A673 (cell line): ENCODE measurements around the gene PAX7. TPM values are rescaled to one million over a fixed set of nuclear protein-coding genes. Genes with fewer than 3 reads are reported as not detected.

Source experiments
- BruUV-seq: library from RNA; stranded (reverse); fragments of 400-500 nt; replicated peaks from 2 replicates; lab custom pipeline; 2021; lab: Mats Ljungman, UMichigan
- CTCF ChIA-PET: fragments of 300-600 bp; sonication (Branson Sonifier 250); formaldehyde crosslinking; loops from one replicate; lab custom pipeline; 2022; ENCODE audit warnings: antibody characterized with exemption; lab: Charles Lee
- POLR2A ChIA-PET: fragments of 300-600 bp; sonication (Branson Sonifier 250); formaldehyde crosslinking; loops from one replicate; lab custom pipeline; 2022; ENCODE audit warnings: antibody characterized with exemption; ENCODE audit not compliant: low non-redundant PET; lab: Charles Lee
- DNase-seq: peaks from one replicate; pipeline ENCODE4 v3.0.0-alpha.2; 2015; ENCODE audit warnings: low spot score
- H3K27ac ChIP-seq: fragments of 200-600 bp; sonication (generic); 2 replicates; pipeline ENCODE4 v1.5.1; 2016; ENCODE audit warnings: mixed run types, low read depth, mild to moderate bottlenecking, mixed read lengths, antibody characterized with exemption, low read length; ENCODE audit not compliant: poor library complexity, severe bottlenecking
- H3K27me3 ChIP-seq: fragments of 200-600 bp; sonication (generic); replicated peaks from 2 replicates; pipeline ENCODE4 v1.6.1; 2017; ENCODE audit warnings: mixed run types, low read depth, mild to moderate bottlenecking, mixed read lengths, antibody characterized with exemption, low read length; ENCODE audit not compliant: insufficient read depth, poor library complexity
- H3K36me3 ChIP-seq: fragments of 200-600 bp; sonication (generic); 2 replicates; pipeline ENCODE4 v1.6.1; 2016; ENCODE audit warnings: mixed run types, mild to moderate bottlenecking, mixed read lengths, antibody characterized with exemption, low read length; ENCODE audit not compliant: insufficient read depth, poor library complexity, severe bottlenecking
- H3K4me1 ChIP-seq: fragments of 200-600 bp; sonication (generic); 2 replicates; pipeline ENCODE4 v1.6.1; 2017; ENCODE audit warnings: mixed run types, mild to moderate bottlenecking, mixed read lengths, antibody characterized with exemption, low read length; ENCODE audit not compliant: insufficient read depth, poor library complexity, severe bottlenecking
- H3K4me3 ChIP-seq: fragments of 200-600 bp; sonication (generic); 2 replicates; pipeline ENCODE4 v1.5.1; 2016; ENCODE audit warnings: low read depth, mixed run types, mild to moderate bottlenecking, mixed read lengths, low read length; ENCODE audit not compliant: poor library complexity, severe bottlenecking
- H3K9me3 ChIP-seq: fragments of 200-600 bp; sonication (generic); 2 replicates; pipeline ENCODE4 v1.6.1; 2016; ENCODE audit warnings: mixed run types, low read depth, mild to moderate bottlenecking, mixed read lengths, antibody characterized with exemption, low read length; ENCODE audit not compliant: poor library complexity, severe bottlenecking
- EZH2 ChIP-seq: fragments of 200-600 bp; sonication (generic); IDR thresholded peaks from 2 replicates; pipeline ENCODE4 v1.6.1; 2017; ENCODE audit warnings: borderline replicate concordance, low read depth, mild to moderate bottlenecking, mixed read lengths, antibody characterized with exemption, low read length; ENCODE audit not compliant: poor library complexity, severe bottlenecking
- intact Hi-C: fragments of 100-400 bp; cut with micrococcal nuclease; formaldehyde crosslinking; loops from one replicate; pipeline ENCODE4 v1.10.0; 2022; ENCODE audit not compliant: unreplicated experiment
- total RNA-seq: library from RNA; stranded (reverse); gene quantifications from 2 replicates; pipeline ENCODE4 v1.2.3, GENCODE V29; 2021
- TF ChIP-seq, protein P1 (sequence below): fragments of 300-800, 200-600 bp; sonication (generic); conservative IDR thresholded peaks from 2 replicates; pipeline ENCODE4 v1.5.1; 2017; ENCODE audit warnings: low read depth, mild to moderate bottlenecking, antibody characterized with exemption, low read length, moderate library complexity, mixed read lengths

The PAX7 gene
- total RNA-seq, 1 experiment from 2014 or later = 36.5 TPM

DNA sequence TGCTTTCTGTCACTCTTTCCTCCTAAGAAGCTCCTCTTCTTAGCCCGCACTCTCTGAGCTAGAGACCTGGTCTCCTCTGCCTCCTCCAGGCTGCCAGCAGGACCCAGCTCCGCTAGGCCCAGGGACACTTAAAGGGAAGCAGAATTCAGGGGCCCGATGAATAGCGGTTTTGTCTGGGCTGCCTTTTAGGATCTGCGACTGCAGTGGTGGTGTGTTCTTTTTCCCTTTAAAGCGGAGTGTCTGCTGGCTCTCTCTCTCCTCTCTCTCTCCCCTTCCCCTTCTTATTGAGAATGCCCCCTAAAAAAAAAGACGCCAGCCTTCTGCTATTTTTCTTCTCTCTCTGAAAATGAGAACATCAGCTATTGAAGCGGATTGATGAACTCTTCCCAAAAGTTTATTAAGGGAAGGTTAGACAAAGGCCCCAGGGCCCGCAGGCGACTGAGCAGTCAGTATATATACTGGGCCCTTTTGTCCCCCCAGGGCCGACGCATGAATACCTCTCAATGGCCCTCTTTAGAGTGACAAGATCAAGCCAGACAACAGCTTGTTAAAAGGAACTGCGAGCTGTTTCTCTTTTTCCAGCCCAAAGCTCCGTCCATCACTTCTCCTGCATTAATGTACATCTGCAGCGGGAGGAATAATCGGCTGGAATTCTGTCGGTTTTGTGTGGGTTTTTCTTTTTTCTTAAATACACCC, 27.0 kb downstream of the PAX7 start:
- Histone ChIP-seq H3K9me3 (no peaks in the 10 kb centered on the region), H3K4me1 (peaks cover 25% of the 10 kb centered on the region), H3K36me3 (no peaks in the 10 kb centered on the region), H3K4me3 (no peak overlapping the region), H3K27ac (peak overlapping the region; percentile 49), H3K27me3 (no peaks in the 10 kb centered on the region)
- ChIA-PET POLR2A (no interaction called here), CTCF (interaction anchor here (0.7 kb wide), 1 partner anchor 19 kb away, joined by 4 read pairs; no protein-coding TSS in a partner anchor)
- intact Hi-C loops = no loop called here
- TF ChIP-seq, protein P1, sequence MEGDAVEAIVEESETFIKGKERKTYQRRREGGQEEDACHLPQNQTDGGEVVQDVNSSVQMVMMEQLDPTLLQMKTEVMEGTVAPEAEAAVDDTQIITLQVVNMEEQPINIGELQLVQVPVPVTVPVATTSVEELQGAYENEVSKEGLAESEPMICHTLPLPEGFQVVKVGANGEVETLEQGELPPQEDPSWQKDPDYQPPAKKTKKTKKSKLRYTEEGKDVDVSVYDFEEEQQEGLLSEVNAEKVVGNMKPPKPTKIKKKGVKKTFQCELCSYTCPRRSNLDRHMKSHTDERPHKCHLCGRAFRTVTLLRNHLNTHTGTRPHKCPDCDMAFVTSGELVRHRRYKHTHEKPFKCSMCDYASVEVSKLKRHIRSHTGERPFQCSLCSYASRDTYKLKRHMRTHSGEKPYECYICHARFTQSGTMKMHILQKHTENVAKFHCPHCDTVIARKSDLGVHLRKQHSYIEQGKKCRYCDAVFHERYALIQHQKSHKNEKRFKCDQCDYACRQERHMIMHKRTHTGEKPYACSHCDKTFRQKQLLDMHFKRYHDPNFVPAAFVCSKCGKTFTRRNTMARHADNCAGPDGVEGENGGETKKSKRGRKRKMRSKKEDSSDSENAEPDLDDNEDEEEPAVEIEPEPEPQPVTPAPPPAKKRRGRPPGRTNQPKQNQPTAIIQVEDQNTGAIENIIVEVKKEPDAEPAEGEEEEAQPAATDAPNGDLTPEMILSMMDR = no peak
- no peak for TF ChIP-seq EZH2
- no peak for DNase-seq
- no TSS peak for BruUV-seq

DNA sequence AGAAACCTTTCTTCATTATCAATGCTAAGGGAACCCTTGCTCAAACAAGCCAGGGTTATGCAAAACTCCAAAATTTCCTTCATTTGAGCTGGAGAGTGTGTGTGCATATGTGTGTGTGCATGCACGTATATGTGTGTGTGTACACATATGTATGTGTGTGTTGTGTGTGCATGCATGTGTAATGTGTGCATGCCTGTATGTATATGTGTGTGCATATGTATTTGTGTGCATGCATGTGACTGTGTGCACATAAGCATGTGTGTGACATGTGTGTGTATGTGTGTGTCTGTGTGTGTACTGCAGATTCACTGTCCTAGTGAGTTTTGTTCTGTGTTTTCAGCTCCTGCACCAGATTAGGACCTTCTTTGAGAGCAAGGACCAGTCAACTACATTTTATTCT, 28.2 kb downstream of the PAX7 start:
- Histone ChIP-seq H3K27ac (no peak overlapping the region), H3K4me1 (peaks cover 23% of the 10 kb centered on the region), H3K9me3 (no peaks in the 10 kb centered on the region), H3K27me3 (no peaks in the 10 kb centered on the region), H3K4me3 (no peak overlapping the region), H3K36me3 (no peaks in the 10 kb centered on the region)
- DNase-seq = no peak
- TF ChIP-seq, protein P1 = no peak
- no peak for TF ChIP-seq EZH2
- CTCF ChIA-PET = no interaction called here
- intact Hi-C loops = no loop called here
- POLR2A ChIA-PET = no interaction called here
- no TSS peak for BruUV-seq

DNA sequence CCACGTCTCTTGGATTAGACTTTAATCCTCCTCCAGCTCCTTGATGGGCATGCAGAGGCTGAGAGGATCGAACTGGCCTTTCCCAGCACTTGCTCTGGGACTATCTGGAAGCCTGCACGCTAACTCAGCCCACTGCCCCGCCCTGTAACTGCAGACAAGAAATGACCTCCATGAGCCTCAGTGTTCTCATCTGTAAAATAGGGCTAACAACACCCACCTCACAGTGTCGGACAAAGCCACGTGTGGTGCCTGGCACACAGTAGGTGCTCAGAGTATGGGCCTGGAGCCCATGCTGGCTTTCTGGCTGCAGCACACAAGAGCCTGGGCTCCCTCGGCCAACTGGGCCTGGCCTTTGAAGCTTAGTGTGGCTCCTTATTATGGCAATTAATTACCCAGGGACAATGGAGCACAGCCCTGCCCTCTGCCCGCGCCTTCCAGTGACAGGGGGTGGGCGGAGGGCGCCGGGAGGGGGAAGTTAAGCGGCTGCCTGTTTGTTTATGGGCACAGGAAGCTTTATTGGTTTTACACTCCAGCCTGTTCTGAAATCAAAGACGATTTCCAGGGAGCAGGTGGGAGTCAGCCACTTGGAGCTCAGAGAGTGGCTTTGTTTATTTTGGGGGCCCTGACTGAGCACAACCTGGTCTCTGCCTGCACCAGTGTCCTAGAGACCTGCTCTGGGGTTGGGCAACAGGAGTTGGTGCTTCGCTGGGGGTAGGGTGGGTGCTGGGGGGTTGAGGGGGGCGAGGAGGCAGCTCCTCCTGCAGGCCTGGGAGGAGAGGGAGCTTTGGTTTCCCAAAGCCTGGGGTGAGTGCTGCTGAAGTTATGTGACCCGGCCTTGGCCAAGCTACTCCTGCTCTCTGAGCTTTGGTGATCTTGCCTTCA, 31.0 kb downstream of the PAX7 start:
- no peak overlapping the region for H3K27ac ChIP-seq
- CTCF ChIA-PET = no interaction called here
- no TSS peak for BruUV-seq

More for the DNA sequence above, 31.0 kb downstream of the PAX7 start:
- DNase-seq = no peak
- POLR2A ChIA-PET = no interaction called here
- Histone ChIP-seq H3K27me3 (no peaks in the 10 kb centered on the region), H3K4me1 (peaks cover 14% of the 10 kb centered on the region), H3K9me3 (no peaks in the 10 kb centered on the region), H3K36me3 (no peaks in the 10 kb centered on the region), H3K4me3 (no peak overlapping the region)
- intact Hi-C loops = no loop called here
- TF ChIP-seq EZH2 = no peak
- TF ChIP-seq, protein P1 = no peak
